ENCODE data around the gene LCE2D.

- TF ChIP-seq POLR2AphosphoS5 (IDR thresholded peaks at IDR 0.05), result no peak
- TF ChIP-seq CTCF (IDR thresholded peaks at IDR 0.05), result no peak
- TF ChIP-seq POLR2A (IDR thresholded peaks at IDR 0.05), result no peak
These were observed 19.2 kb upstream of the LCE2D start for GRCh38 chr1:152643945-152644344.
